Measurements from ENCODE around the gene RUNX1. TPM values are rescaled to one million over a fixed set of nuclear protein-coding genes. Genes with fewer than 3 reads are reported as not detected.

The RUNX1 gene
- total and polyA plus RNA-seq, 2 of the 13 experiments (the other 11 are each of a cell fraction or from before 2014, with no cell fraction given) = 5.4 to 6.4 TPM

DNA sequence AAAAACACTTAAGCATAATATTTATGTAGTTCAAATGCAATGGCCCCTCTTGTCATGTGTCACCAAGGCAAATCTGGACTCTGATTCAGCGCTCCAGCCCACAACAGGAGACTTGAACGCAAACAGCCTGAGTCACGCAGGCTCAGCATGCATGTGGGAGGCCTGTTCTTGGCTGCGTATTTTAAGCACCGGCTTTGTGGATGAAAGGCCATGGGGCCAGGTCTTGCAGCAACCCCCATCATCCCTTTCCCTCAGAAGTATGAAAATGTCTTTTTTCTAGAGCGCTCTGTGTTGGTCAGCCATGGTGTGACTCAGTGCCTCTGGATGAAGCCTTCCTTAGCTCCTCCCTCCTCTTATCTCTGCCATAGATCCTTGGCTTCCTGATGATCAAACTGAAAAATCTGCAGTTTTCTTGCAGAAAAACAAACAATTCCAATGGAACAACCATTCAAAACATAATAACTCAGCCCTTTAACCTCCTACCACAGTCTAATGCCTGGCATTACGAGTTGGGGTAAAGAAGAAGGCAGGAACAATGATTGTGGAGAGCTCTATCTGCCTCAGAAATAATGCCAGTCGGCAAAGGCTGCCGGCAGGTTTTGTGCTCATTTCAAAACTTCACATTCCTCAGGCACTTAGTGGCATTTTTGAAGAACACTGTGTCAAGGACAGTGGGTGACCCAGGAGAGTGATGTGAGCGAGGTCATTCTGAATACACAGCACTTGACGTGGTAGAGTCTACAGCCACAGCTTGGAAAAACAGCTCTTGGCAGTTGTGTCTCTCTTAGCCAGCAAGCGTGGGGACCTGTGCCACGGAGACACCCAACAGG, 212.8 kb downstream of the RUNX1 start (continued):
- TF ChIP-seq ARNTL (CRISPR knock-in tag; IDR thresholded peaks at IDR 0.05) (no peak), TOE1 (CRISPR knock-in tag; IDR thresholded peaks at IDR 0.05) (no peak), RELA (CRISPR knock-in tag; IDR thresholded peaks at IDR 0.05) (no peak), MED8 (CRISPR knock-in tag; IDR thresholded peaks at IDR 0.05; ENCODE audit: insufficient replicate concordance) (no peak), SIX4 (CRISPR knock-in tag; IDR thresholded peaks at IDR 0.05) (no peak), SKI (IDR thresholded peaks at IDR 0.05; ENCODE audit: partially characterized antibody) (peak; percentile 66), PHF8 (CRISPR knock-in tag; IDR thresholded peaks at IDR 0.05) (no peak), ZNF180 (CRISPR knock-in tag; IDR thresholded peaks at IDR 0.05; ENCODE audit: borderline replicate concordance, low read depth) (no peak), NFRKB (IDR thresholded peaks at IDR 0.05) (no peak), ZNF777 (CRISPR knock-in tag; IDR thresholded peaks at IDR 0.05) (no peak), IKZF1 (IDR thresholded peaks at IDR 0.05) (no peak), CBX2 (IDR thresholded peaks at IDR 0.05; ENCODE audit: low read depth, low read length) (no peak), CBX2 (CRISPR knock-in tag; IDR thresholded peaks at IDR 0.05; ENCODE audit: low read depth) (no peak), ZNF546 (CRISPR knock-in tag; conservative IDR thresholded peaks at IDR 0.05) (no peak)
- TF ChIP-seq, protein P1, sequence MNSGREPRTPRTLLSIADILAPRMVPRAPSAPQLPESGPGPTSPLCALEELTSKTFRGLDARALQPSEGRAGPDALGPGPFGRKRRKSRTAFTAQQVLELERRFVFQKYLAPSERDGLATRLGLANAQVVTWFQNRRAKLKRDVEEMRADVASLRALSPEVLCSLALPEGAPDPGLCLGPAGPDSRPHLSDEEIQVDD (CRISPR knock-in tag; IDR thresholded peaks at IDR 0.05; ENCODE audit: borderline replicate concordance) = no peak
- TF ChIP-seq, protein P2, sequence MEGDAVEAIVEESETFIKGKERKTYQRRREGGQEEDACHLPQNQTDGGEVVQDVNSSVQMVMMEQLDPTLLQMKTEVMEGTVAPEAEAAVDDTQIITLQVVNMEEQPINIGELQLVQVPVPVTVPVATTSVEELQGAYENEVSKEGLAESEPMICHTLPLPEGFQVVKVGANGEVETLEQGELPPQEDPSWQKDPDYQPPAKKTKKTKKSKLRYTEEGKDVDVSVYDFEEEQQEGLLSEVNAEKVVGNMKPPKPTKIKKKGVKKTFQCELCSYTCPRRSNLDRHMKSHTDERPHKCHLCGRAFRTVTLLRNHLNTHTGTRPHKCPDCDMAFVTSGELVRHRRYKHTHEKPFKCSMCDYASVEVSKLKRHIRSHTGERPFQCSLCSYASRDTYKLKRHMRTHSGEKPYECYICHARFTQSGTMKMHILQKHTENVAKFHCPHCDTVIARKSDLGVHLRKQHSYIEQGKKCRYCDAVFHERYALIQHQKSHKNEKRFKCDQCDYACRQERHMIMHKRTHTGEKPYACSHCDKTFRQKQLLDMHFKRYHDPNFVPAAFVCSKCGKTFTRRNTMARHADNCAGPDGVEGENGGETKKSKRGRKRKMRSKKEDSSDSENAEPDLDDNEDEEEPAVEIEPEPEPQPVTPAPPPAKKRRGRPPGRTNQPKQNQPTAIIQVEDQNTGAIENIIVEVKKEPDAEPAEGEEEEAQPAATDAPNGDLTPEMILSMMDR (CRISPR knock-in tag; IDR thresholded peaks at IDR 0.05) = no peak
- TF ChIP-seq, protein P3, sequence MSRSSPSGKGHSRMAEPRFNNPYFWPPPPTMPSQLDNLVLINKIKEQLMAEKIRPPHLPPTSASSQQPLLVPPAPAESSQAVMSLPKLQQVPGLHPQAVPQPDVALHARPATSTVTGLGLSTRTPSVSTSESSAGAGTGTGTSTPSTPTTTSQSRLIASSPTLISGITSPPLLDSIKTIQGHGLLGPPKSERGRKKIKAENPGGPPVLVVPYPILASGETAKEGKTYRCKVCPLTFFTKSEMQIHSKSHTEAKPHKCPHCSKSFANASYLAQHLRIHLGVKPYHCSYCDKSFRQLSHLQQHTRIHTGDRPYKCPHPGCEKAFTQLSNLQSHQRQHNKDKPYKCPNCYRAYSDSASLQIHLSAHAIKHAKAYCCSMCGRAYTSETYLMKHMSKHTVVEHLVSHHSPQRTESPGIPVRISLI (CRISPR knock-in tag; IDR thresholded peaks at IDR 0.05; ENCODE audit: borderline replicate concordance) = no peak
- TF ChIP-seq, protein P4, sequence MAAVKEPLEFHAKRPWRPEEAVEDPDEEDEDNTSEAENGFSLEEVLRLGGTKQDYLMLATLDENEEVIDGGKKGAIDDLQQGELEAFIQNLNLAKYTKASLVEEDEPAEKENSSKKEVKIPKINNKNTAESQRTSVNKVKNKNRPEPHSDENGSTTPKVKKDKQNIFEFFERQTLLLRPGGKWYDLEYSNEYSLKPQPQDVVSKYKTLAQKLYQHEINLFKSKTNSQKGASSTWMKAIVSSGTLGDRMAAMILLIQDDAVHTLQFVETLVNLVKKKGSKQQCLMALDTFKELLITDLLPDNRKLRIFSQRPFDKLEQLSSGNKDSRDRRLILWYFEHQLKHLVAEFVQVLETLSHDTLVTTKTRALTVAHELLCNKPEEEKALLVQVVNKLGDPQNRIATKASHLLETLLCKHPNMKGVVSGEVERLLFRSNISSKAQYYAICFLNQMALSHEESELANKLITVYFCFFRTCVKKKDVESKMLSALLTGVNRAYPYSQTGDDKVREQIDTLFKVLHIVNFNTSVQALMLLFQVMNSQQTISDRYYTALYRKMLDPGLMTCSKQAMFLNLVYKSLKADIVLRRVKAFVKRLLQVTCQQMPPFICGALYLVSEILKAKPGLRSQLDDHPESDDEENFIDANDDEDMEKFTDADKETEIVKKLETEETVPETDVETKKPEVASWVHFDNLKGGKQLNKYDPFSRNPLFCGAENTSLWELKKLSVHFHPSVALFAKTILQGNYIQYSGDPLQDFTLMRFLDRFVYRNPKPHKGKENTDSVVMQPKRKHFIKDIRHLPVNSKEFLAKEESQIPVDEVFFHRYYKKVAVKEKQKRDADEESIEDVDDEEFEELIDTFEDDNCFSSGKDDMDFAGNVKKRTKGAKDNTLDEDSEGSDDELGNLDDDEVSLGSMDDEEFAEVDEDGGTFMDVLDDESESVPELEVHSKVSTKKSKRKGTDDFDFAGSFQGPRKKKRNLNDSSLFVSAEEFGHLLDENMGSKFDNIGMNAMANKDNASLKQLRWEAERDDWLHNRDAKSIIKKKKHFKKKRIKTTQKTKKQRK (IDR thresholded peaks at IDR 0.05; ENCODE audit: low read length) = no peak
- TF ChIP-seq, protein P5, sequence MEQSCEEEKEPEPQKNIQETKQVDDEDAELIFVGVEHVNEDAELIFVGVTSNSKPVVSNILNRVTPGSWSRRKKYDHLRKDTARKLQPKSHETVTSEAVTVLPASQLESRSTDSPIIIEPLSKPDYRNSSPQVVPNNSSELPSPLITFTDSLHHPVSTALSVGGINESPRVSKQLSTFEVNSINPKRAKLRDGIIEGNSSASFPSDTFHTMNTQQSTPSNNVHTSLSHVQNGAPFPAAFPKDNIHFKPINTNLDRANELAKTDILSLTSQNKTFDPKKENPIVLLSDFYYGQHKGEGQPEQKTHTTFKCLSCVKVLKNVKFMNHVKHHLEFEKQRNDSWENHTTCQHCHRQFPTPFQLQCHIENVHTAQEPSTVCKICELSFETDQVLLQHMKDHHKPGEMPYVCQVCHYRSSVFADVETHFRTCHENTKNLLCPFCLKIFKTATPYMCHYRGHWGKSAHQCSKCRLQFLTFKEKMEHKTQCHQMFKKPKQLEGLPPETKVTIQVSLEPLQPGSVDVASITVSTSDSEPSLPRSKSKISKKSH (CRISPR knock-in tag; IDR thresholded peaks at IDR 0.05; ENCODE audit: borderline replicate concordance) = no peak
- TF ChIP-seq, protein P6, sequence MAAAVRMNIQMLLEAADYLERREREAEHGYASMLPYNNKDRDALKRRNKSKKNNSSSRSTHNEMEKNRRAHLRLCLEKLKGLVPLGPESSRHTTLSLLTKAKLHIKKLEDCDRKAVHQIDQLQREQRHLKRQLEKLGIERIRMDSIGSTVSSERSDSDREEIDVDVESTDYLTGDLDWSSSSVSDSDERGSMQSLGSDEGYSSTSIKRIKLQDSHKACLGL (CRISPR knock-in tag; IDR thresholded peaks at IDR 0.05) = peak; percentile 45; the same call in 1 of the 2 replicates
- TF ChIP-seq, protein P7, sequence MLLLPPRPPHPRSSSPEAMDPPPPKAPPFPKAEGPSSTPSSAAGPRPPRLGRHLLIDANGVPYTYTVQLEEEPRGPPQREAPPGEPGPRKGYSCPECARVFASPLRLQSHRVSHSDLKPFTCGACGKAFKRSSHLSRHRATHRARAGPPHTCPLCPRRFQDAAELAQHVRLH (CRISPR knock-in tag; IDR thresholded peaks at IDR 0.05; ENCODE audit: borderline replicate concordance, low read depth) = no peak

Measured in HepG2 (cell line).